Choroid plexus epithelial cell (primary cell): ENCODE data around the gene FDXR.
A peak's percentile ranks its signal among the peaks of the same experiment; 100 is the strongest.

ENCODE experiments used
- DNase-seq: peaks from one replicate; pipeline ENCODE4 v3.0.0-alpha.2; 2010; ENCODE audit warnings: low read depth
- H3K4me3 ChIP-seq: 2 replicates; pipeline ENCODE4 v1.5.1; 2011; ENCODE audit warnings: low read depth, mild to moderate bottlenecking, control low read depth, low read length, moderate library complexity
- CTCF ChIP-seq: conservative IDR thresholded peaks from 2 replicates; pipeline ENCODE4 v1.5.1; 2011; ENCODE audit warnings: low read depth, mild to moderate bottlenecking, control low read depth, inconsistent platforms, low read length, moderate library complexity

The FDXR gene

GRCh38 chr17:74863420-74864296 is 9.1 kb downstream of the FDXR start:
- H3K4me3 ChIP-seq = no peak overlapping the region
- no peak for DNase-seq
- TF ChIP-seq CTCF = no peak

- H3K4me3 ChIP-seq = no peak overlapping the region
- DNase-seq = no peak
- TF ChIP-seq CTCF = no peak
Observed at GRCh38 chr17:74862919-74863318, 9.9 kb downstream of the FDXR start.

- H3K4me3 ChIP-seq = no peak overlapping the region
- TF ChIP-seq CTCF = peak; percentile 80
- peak; percentile 59 for DNase-seq
Observed at GRCh38 chr17:74862108-74862901, 10.5 kb downstream of the FDXR start.

GRCh38 chr17:74861662-74862107 is 11.1 kb downstream of the FDXR start:
- no peak overlapping the region for H3K4me3 ChIP-seq
- no peak for DNase-seq
- no peak for TF ChIP-seq CTCF

GRCh38 chr17:74860872-74861661 is 11.7 kb downstream of the FDXR start:
- no peak for DNase-seq
- no peak overlapping the region for H3K4me3 ChIP-seq

More at GRCh38 chr17:74860872-74861661, 11.7 kb downstream of the FDXR start:
- no peak for TF ChIP-seq CTCF
